Fibroblast of skin of left quadriceps (primary cell): Measurements from ENCODE around the gene TEKTIP1.

Experiments used
- DNase-seq, 2 experiments: peaks; one replicate each; pipeline ENCODE4 v3.0.0-alpha.2; 2013; ENCODE audit warnings: low read depth in 2 of 2

TEKTIP1 gene

GRCh38 chr19:3585301-3586126, 46.5 kb downstream of the TEKTIP1 start, which contains the start of gene GIPC3:
TSS of gene GIPC3 (plus strand) at chr19:3585478. CDS start at chr19:3585598, 120 bp downstream.
- DNase-seq, result no peak

GRCh38 chr19:3586127-3586626, 47.2 kb downstream of the TEKTIP1 start:
- DNase-seq, result no peak

GRCh38 chr19:3586707-3587346, 47.9 kb downstream of the TEKTIP1 start:
- DNase-seq, result no peak

GRCh38 chr19:3589439-3589838, 50.5 kb downstream of the TEKTIP1 start:
- DNase-seq, result no peak

- no peak for DNase-seq
These were observed 51.0 kb downstream of the TEKTIP1 start for GRCh38 chr19:3589949-3590348.

GRCh38 chr19:3590991-3591659, 52.2 kb downstream of the TEKTIP1 start:
- DNase-seq, result no peak

- no peak for DNase-seq
These were observed 53.1 kb downstream of the TEKTIP1 start for GRCh38 chr19:3591876-3592613.

GRCh38 chr19:3593156-3593555, 54.2 kb downstream of the TEKTIP1 start:
- no peak for DNase-seq
